Astrocyte (in vitro differentiated cells and primary cell): ENCODE results near the gene ULK2. TPM values are rescaled to one million over a fixed set of nuclear protein-coding genes. Genes with fewer than 3 reads are reported as not detected.

Source experiments
- DNase-seq: peaks from one replicate; pipeline ENCODE4 v3.0.0-alpha.2; 2010; ENCODE audit warnings: low read depth
- FAIRE-seq: peaks from 2 replicates; lab custom pipeline; 2011; peaks lifted over from hg19 to GRCh38; lab: Jason Lieb, UNC
- H2AFZ ChIP-seq: 2 replicates; pipeline ENCODE4 v1.6.0; 2012; ENCODE audit warnings: low read depth, low read length, inconsistent platforms
- H3K27ac ChIP-seq: 2 replicates; pipeline ENCODE4 v1.5.1; 2011; ENCODE audit warnings: low read depth, low read length, inconsistent platforms
- H3K27me3 ChIP-seq: 2 replicates; pipeline ENCODE4 v1.6.0; 2011; ENCODE audit warnings: low read length, inconsistent platforms; ENCODE audit not compliant: insufficient read depth
- H3K36me3 ChIP-seq: 2 replicates; pipeline ENCODE4 v1.5.1; 2011; ENCODE audit warnings: low read length, inconsistent platforms; ENCODE audit not compliant: insufficient read depth
- H3K4me1 ChIP-seq: 2 replicates; pipeline ENCODE4 v1.5.1; 2011; ENCODE audit warnings: low read length, inconsistent platforms; ENCODE audit not compliant: insufficient read depth
- H3K4me2 ChIP-seq: 2 replicates; pipeline ENCODE4 v1.6.0; 2012; ENCODE audit warnings: low read length, inconsistent platforms
- H3K4me3 ChIP-seq: 2 replicates; pipeline ENCODE4 v1.5.1; 2011; ENCODE audit warnings: low read depth, mild to moderate bottlenecking, low read length, inconsistent platforms; ENCODE audit not compliant: insufficient read depth
- H3K79me2 ChIP-seq: 2 replicates; pipeline ENCODE4 v1.6.0; 2012; ENCODE audit warnings: mild to moderate bottlenecking, low read length, inconsistent platforms; ENCODE audit not compliant: insufficient read depth
- H3K9ac ChIP-seq: 2 replicates; pipeline ENCODE4 v1.6.0; 2012; ENCODE audit warnings: mild to moderate bottlenecking, low read length, inconsistent platforms
- H3K9me3 ChIP-seq: 2 replicates; pipeline ENCODE4 v1.5.1; 2012; ENCODE audit warnings: low read depth, mild to moderate bottlenecking, low read length, inconsistent platforms; ENCODE audit not compliant: insufficient read depth
- H4K20me1 ChIP-seq: 2 replicates; pipeline ENCODE4 v1.6.0; 2012; ENCODE audit warnings: low read length, inconsistent platforms; ENCODE audit not compliant: insufficient read depth
- H3K27ac Mint-ChIP-seq: one replicate; pipeline ENCODE4 v1.8.0; 2021; ENCODE audit warnings: mild to moderate bottlenecking, mixed read lengths; ENCODE audit not compliant: unreplicated experiment
- H3K27me3 Mint-ChIP-seq: one replicate; pipeline ENCODE4 v1.8.0; 2021; ENCODE audit warnings: low read depth, mixed read lengths; ENCODE audit not compliant: unreplicated experiment
- H3K36me3 Mint-ChIP-seq: one replicate; pipeline ENCODE4 v1.8.0; 2021; ENCODE audit warnings: low read depth, mixed read lengths; ENCODE audit not compliant: unreplicated experiment
- H3K4me1 Mint-ChIP-seq: one replicate; pipeline ENCODE4 v1.8.0; 2021; ENCODE audit warnings: low read depth, mixed read lengths; ENCODE audit not compliant: unreplicated experiment
- H3K4me3 Mint-ChIP-seq: one replicate; pipeline ENCODE4 v1.8.0; 2021; ENCODE audit warnings: mild to moderate bottlenecking, moderate library complexity, mixed read lengths; ENCODE audit not compliant: unreplicated experiment
- H3K9me3 Mint-ChIP-seq: one replicate; pipeline ENCODE4 v1.8.0; 2021; ENCODE audit warnings: mild to moderate bottlenecking, mixed read lengths; ENCODE audit not compliant: unreplicated experiment
- CTCF ChIP-seq: IDR thresholded peaks from 2 replicates; pipeline ENCODE4 v1.5.1; 2011; ENCODE audit warnings: low read depth, mild to moderate bottlenecking, inconsistent platforms, low read length, moderate library complexity; ENCODE audit not compliant: insufficient read depth
- EZH2 ChIP-seq: IDR thresholded peaks from 2 replicates; pipeline ENCODE4 v1.6.1; 2012; ENCODE audit warnings: mild to moderate bottlenecking, low read length, inconsistent platforms; ENCODE audit not compliant: insufficient read depth
- total RNA-seq: library from RNA; stranded (reverse); gene quantifications from 2 replicates; pipeline ENCODE4 v1.2.1, GENCODE V29; 2021

Gene ULK2
- total RNA-seq, 1 donor from 2014 or later, result 10.8 TPM

- no peaks in the 10 kb centered on the region for H4K20me1 ChIP-seq
- no peak overlapping the region for H2AFZ ChIP-seq
- no peak overlapping the region for H3K4me2 ChIP-seq
- FAIRE-seq (no peak), DNase-seq (no peak)
- no peak for TF ChIP-seq EZH2
- no peak for TF ChIP-seq CTCF
- H3K27me3 Mint-ChIP-seq, result peaks cover 17% of the 10 kb centered on the region
- H3K36me3 Mint-ChIP-seq, result no peaks in the 10 kb centered on the region
- H3K4me3 ChIP-seq, result no peak overlapping the region
- H3K27me3 ChIP-seq, result peaks cover 4% of the 10 kb centered on the region
- no peaks in the 10 kb centered on the region for H3K4me1 ChIP-seq
- H3K36me3 ChIP-seq, result no peaks in the 10 kb centered on the region
- no peak overlapping the region for H3K9ac ChIP-seq
- no peak overlapping the region for H3K4me3 Mint-ChIP-seq
- no peaks in the 10 kb centered on the region for H3K9me3 ChIP-seq
- H3K27ac ChIP-seq, result no peak overlapping the region
- H3K9me3 Mint-ChIP-seq, result no peaks in the 10 kb centered on the region
- no peaks in the 10 kb centered on the region for H3K79me2 ChIP-seq
- peaks cover 3% of the 10 kb centered on the region for H3K4me1 Mint-ChIP-seq
- no peak overlapping the region for H3K27ac Mint-ChIP-seq
These were observed 142.2 kb downstream of the ULK2 start for GRCh38 chr17:19725486-19725885.

GRCh38 chr17:19724501-19725420 is 143.0 kb downstream of the ULK2 start:
- H3K27ac Mint-ChIP-seq, result no peak overlapping the region
- peaks cover 20% of the 10 kb centered on the region for H3K27me3 Mint-ChIP-seq
- no peaks in the 10 kb centered on the region for H4K20me1 ChIP-seq
- TF ChIP-seq CTCF (no peak), EZH2 (no peak)
- peak overlapping the region; percentile 63 for H3K4me2 ChIP-seq
- no peaks in the 10 kb centered on the region for H3K36me3 ChIP-seq
- no peak overlapping the region for H3K27ac ChIP-seq
- no peaks in the 10 kb centered on the region for H3K9me3 Mint-ChIP-seq
- peak overlapping the region; percentile 41 for H2AFZ ChIP-seq
- no peaks in the 10 kb centered on the region for H3K79me2 ChIP-seq
- H3K9ac ChIP-seq, result no peak overlapping the region
- H3K9me3 ChIP-seq, result no peaks in the 10 kb centered on the region
- H3K27me3 ChIP-seq, result peaks cover 4% of the 10 kb centered on the region
- H3K4me3 ChIP-seq, result no peak overlapping the region
- H3K36me3 Mint-ChIP-seq, result no peaks in the 10 kb centered on the region
- no peak overlapping the region for H3K4me3 Mint-ChIP-seq
- peaks cover 3% of the 10 kb centered on the region for H3K4me1 Mint-ChIP-seq
- H3K4me1 ChIP-seq, result no peaks in the 10 kb centered on the region
- DNase-seq (no peak), FAIRE-seq (no peak)

- Histone ChIP-seq H3K27ac (no peak overlapping the region), H3K4me3 (no peak overlapping the region), H3K79me2 (no peaks in the 10 kb centered on the region), H4K20me1 (no peaks in the 10 kb centered on the region), H3K27me3 (peaks cover 4% of the 10 kb centered on the region), H3K9me3 (no peaks in the 10 kb centered on the region), H3K4me2 (peak overlapping the region; percentile 63), H2AFZ (no peak overlapping the region), H3K9ac (no peak overlapping the region), H3K4me1 (no peaks in the 10 kb centered on the region), H3K36me3 (no peaks in the 10 kb centered on the region)
- no peak overlapping the region for H3K4me3 Mint-ChIP-seq
- H3K27ac Mint-ChIP-seq, result no peak overlapping the region
- peaks cover 3% of the 10 kb centered on the region for H3K4me1 Mint-ChIP-seq
- H3K9me3 Mint-ChIP-seq, result no peaks in the 10 kb centered on the region
- TF ChIP-seq EZH2, result no peak
- TF ChIP-seq CTCF, result no peak
- H3K36me3 Mint-ChIP-seq, result no peaks in the 10 kb centered on the region
- H3K27me3 Mint-ChIP-seq, result peaks cover 23% of the 10 kb centered on the region
- FAIRE-seq (no peak), DNase-seq (no peak)
These were observed 143.8 kb downstream of the ULK2 start for GRCh38 chr17:19723964-19724363.
